Lung (tissue), 12 donors: ENCODE results near the gene INTS7. TPM values are rescaled to one million over a fixed set of nuclear protein-coding genes. Genes with fewer than 3 reads are reported as not detected.

Experiments
- ATAC-seq: fragments of 200-7000 bp; cut with Tn5 transposase; one replicate; pipeline ENCODE4 v1.9.1; 2020; ENCODE audit warnings: moderate number of reproducible peaks; ENCODE audit not compliant: insufficient read depth, low FRiP score
- DNase-seq, 3 donors: peaks; one replicate each; pipeline ENCODE4 v3.0.0-alpha.2; 2013 to 2017
- H3K27ac ChIP-seq, 2 donors: one replicate each; pipeline ENCODE4 v1.5.1; 2013; ENCODE audit warnings: mild to moderate bottlenecking in 2 of 2, moderate library complexity in 2 of 2, control low read depth in 1 of 2, inconsistent platforms in 1 of 2, low read depth in 1 of 2, low read length in 1 of 2
- H3K27me3 ChIP-seq, 3 donors: one replicate each; pipeline ENCODE4 v1.5.1; 2013; ENCODE audit warnings: low read length in 2 of 3; ENCODE audit not compliant: control insufficient read depth in 3 of 3, insufficient read depth in 3 of 3
- H3K36me3 ChIP-seq, 4 donors: one replicate each; pipeline ENCODE4 v1.5.1; 2013; ENCODE audit warnings: low read length in 4 of 4, mild to moderate bottlenecking in 1 of 4, moderate library complexity in 1 of 4; ENCODE audit not compliant: control insufficient read depth in 4 of 4, insufficient read depth in 4 of 4
- H3K4me1 ChIP-seq, 5 donors: one replicate each; pipeline ENCODE4 v1.5.1; 2013; ENCODE audit warnings: low read length in 5 of 5, mild to moderate bottlenecking in 2 of 5, moderate library complexity in 1 of 5; ENCODE audit not compliant: control insufficient read depth in 5 of 5, insufficient read depth in 5 of 5
- H3K4me3 ChIP-seq: one replicate; pipeline ENCODE4 v1.5.1; 2013; ENCODE audit warnings: mild to moderate bottlenecking, control low read depth, moderate library complexity
- H3K9ac ChIP-seq, 2 donors: one replicate each; pipeline ENCODE4 v1.5.1; 2013; ENCODE audit warnings: low read length in 2 of 2, control low read depth in 1 of 2; ENCODE audit not compliant: insufficient read depth in 1 of 2
- H3K9me3 ChIP-seq, 4 donors: one replicate each; pipeline ENCODE4 v1.5.1; 2013; ENCODE audit warnings: low read length in 3 of 4, mild to moderate bottlenecking in 1 of 4, moderate library complexity in 1 of 4; ENCODE audit not compliant: control insufficient read depth in 4 of 4, insufficient read depth in 3 of 4
- CTCF ChIP-seq: IDR thresholded peaks from 2 replicates; pipeline ENCODE4 v1.5.1; 2012; ENCODE audit warnings: mild to moderate bottlenecking; ENCODE audit errors: control extremely low read depth, extremely low read depth
- WGBS, 2 donors: extraction: QIAGEN DNeasy Blood & Tissue Kit; methylation state at CpG; one replicate each; pipeline ENCODE4 v1.1.7; 2013; 5-methylcytosine and 5-hydroxymethylcytosine counted together
- polyA plus RNA-seq, 2 donors: library from polyadenylated mRNA; stranded (reverse); fragments of 200-250 nt; gene quantifications; one replicate each; pipeline ENCODE4 v1.2.1, GENCODE V29; 2013
- total RNA-seq, 2 donors: library from RNA; depleted of rRNA in 1 of 2; stranded (reverse); fragments of >200 nt in 1 of 2; gene quantifications; one replicate each; pipeline ENCODE4 v1.2.1, GENCODE V29; 2014 to 2021
- donor health status: control.
- donor health status: control.
- donor health status: Bipolar disorder and iron deficiency.
- donor health status: healthy.
- donor health status: DM: yes; HTN: yes; CAD: no.

INTS7 gene
- total and polyA plus RNA-seq, 4 donors, result 6.4 to 18.9 (median 11.8) TPM

- DNase-seq (peak in 2 of 3 donors; percentile 38 to 52), ATAC-seq (no peak)
- Histone ChIP-seq H3K36me3 (peaks cover 2 to 21% (median 14%) of the 10 kb centered on the region in 4 donors), H3K9ac (no peak overlapping the region), H3K9me3 (no peaks in the 10 kb centered on the region), H3K4me3 (no peak overlapping the region), H3K27ac (no peak overlapping the region), H3K27me3 (no peaks in the 10 kb centered on the region), H3K4me1 (no peaks in the 10 kb centered on the region)
- TF ChIP-seq CTCF, result no peak
- 35 to 60% methylated on average over 2 of the region's 2 CpGs for WGBS, 2 donors
Observed at GRCh38 chr1:212013672-212014071, 21.7 kb downstream of the INTS7 start.

GRCh38 chr1:212012034-212012740, 23.2 kb downstream of the INTS7 start:
- WGBS, 2 donors, result 58 to 71% methylated on average over 7 of the region's 7 CpGs
- H3K27me3 ChIP-seq, result no peaks in the 10 kb centered on the region
- DNase-seq (peak; percentile 62 to 74 (median 64)), ATAC-seq (peak; percentile 92)
- H3K9me3 ChIP-seq, result no peaks in the 10 kb centered on the region
- no peak overlapping the region for H3K9ac ChIP-seq
- H3K4me3 ChIP-seq, result no peak overlapping the region
- H3K4me1 ChIP-seq, result no peaks in the 10 kb centered on the region
- no peak overlapping the region for H3K27ac ChIP-seq
- peak; percentile 94 for TF ChIP-seq CTCF
- peaks cover 3 to 26% (median 17%) of the 10 kb centered on the region in 4 donors for H3K36me3 ChIP-seq

- H3K9ac ChIP-seq, result no peak overlapping the region
- H3K27ac ChIP-seq, result no peak overlapping the region
- no peak overlapping the region for H3K4me3 ChIP-seq
- TF ChIP-seq CTCF, result no peak
- no peak for DNase-seq
- WGBS, 2 donors, result 65 to 81% methylated on average over 3 of the region's 3 CpGs
- ATAC-seq, result peak; percentile 42
- no peaks in the 10 kb centered on the region for H3K27me3 ChIP-seq
- no peaks in the 10 kb centered on the region for H3K9me3 ChIP-seq
- H3K36me3 ChIP-seq, result peaks cover 4 to 22% (median 14%) of the 10 kb centered on the region in 4 donors
- no peaks in the 10 kb centered on the region for H3K4me1 ChIP-seq
Observed at GRCh38 chr1:212010004-212010403, 25.4 kb downstream of the INTS7 start.
